Posterior cingulate gyrus (tissue), 11 donors: ENCODE results near the gene DLGAP1.
"Not testable (repeated sequence)": the region's sequence is repeated elsewhere in the genome, so short reads cannot be mapped to it uniquely, and the experiment has no call there.

ENCODE experiments used
- DNase-seq, 10 donors: peaks; one replicate each; pipeline versions ENCODE4 v3.0.0 to v3.0.0-alpha.2; 2020 to 2021; ENCODE audit warnings: mixed read lengths in 3 of 10
- intact Hi-C: fragments of 100-400 bp; cut with DNase I; formaldehyde crosslinking; loops from one replicate; pipeline ENCODE4 v1.15.1; 2023

The DLGAP1 gene

GRCh38 chr18:4455113-4455811 is at the start of gene DLGAP1:
Gene DLGAP1 (minus strand): TSS chr18:4455307.
- intact Hi-C loops, result no loop called here
- peak; percentile 17 to 95 (median 62) for DNase-seq

DNA sequence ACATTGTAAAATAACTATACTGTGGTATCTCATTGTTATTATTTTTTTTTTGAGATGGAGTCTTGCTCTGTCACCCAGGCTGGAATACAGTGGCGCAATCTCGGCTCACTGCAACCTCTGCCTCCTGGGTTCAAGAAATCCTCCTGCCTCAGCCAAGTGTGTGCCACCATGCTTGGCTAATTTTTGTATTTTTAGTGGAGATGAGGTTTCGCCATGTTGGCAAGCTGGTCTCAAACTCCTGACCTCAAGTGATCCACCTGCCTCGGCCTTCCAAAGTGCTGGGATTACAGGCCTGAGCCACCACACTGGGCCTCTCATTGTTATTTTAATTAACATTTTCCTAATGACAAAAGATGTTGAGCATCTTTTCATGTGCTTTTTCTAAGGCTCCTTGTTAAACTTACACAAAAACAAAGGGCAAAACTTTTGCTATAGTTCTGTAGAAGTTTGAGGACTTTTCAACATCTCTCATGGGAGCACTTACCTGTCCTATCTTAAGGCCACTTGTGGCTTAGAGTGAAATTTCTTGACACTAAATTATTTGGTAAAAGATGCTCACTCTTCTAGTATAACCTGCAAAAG is 39.7 kb upstream of the DLGAP1 start:
- intact Hi-C loops, DNase-seq: not testable (repeated sequence)

DNA sequence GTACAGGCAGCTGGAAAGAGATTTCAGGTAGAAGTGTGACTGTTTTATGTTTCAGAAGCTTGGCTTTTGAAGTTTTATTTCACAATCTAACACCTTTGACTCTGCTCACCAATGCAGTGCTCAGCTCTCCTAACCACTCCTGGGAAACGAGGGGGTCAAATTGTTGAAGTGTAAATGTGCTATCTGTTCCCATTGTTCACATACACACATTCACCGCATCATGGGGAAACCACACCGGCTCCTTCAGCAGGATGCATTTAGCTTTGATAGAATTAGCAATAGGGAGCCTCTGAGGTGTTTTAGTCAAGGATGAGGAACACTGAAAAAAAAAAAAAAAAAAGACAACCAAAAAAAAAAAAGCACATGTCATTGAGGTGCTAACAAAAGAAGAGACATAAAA is 13.4 kb upstream of the DLGAP1 start:
- DNase-seq, result no peak
- intact Hi-C loops, result no loop called here

- peak in 5 of 10 donors; percentile 6 to 71 (median 63) for DNase-seq
- intact Hi-C loops, result no loop called here
Measured at GRCh38 chr18:4454537-4455112, 482 bp downstream of the DLGAP1 start.

DNA sequence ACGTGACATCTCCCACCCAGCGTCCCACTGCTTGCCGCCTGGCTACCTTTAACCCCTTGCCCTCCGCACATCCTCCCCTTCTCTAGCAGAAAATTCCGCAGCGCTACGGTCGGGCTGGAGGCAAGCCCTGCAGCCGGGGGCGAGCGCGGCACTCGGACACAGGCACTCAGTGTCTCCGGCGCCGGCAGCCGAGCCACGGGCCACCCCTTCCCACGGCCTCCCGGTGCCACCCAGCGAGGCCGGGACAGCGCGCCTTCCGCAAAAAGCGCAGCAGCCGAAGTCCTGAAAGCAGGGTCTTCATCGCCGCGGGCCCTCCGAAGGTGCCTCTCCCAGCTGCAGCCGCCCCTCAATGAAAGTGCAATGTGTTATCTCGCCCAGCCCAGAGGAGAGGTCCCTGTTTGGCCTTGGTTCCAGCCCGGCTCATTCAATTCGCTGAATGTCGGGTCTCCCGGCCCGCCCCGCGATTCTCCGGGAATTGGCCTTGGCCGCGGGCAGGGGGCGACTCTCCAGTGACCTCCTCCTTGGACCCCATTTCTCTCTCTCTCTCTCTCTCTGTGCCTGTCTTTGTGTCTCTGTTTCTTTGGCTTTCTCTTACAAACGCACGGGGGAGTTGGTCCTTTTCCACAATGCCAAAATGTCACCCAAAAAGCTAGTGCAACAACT is 1.1 kb downstream of the DLGAP1 start:
- DNase-seq, result peak in 8 of 10 donors; percentile 15 to 88 (median 32)
- intact Hi-C loops, result no loop called here

- intact Hi-C loops, result no loop called here
Measured at GRCh38 chr18:4453567-4453873, 1.6 kb downstream of the DLGAP1 start.

DNA sequence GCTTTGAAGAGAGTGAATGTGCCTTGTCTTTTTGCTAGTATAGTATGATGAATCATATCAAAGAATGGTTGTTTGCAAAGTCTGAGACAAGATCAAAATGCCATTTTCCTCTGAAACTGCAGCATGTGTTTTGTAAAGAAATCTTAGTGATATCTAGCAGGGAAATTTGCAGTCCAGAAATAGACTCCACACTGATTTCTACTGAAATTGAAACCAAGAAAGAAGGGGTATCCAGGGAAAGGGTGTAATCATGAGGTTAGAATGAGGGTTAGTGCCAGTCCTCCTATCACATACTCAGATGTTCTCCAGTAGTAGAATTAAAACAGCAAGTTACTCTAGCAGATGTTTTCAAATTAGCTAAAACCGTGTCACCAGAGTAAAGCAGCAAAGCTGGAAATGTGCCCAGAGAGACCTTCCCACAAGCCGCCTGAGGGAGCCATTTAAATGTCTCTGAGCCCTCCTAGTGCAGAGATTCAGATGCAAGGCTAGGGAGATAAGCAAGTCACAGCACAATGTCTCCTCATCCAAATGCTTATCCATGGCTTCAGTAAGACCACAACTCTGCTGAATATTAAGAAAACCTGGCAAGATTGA is 4.9 kb downstream of the DLGAP1 start:
- intact Hi-C loops, result no loop called here
- DNase-seq, result peak in 4 of 10 donors; percentile 7 to 62 (median 16)

More at GRCh38 chr18:4453567-4453873, 1.6 kb downstream of the DLGAP1 start:
- no peak for DNase-seq

DNA sequence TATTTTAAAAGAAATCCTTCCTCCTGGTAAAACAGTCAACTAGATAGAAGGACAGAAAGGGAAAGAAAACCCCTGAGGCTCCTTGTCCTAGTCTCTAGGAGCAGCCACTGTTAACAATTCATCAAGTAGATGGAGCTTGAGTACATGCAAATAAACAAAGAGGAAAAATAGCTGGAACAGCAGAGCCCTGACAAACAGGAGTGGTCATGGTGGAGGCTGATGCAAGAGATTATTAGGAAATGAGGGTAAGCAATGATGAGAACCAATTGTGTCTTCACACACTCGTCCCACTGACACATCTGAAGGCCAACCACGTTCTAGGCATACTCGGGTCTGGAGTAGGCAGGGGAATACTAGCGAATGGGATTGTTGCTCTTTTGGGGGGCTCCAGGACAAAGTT is 9.2 kb downstream of the DLGAP1 start:
- intact Hi-C loops, result no loop called here
- no peak for DNase-seq

GRCh38 chr18:4444306-4444705 is 10.8 kb downstream of the DLGAP1 start:
- intact Hi-C loops, result no loop called here
- no peak for DNase-seq

DNA sequence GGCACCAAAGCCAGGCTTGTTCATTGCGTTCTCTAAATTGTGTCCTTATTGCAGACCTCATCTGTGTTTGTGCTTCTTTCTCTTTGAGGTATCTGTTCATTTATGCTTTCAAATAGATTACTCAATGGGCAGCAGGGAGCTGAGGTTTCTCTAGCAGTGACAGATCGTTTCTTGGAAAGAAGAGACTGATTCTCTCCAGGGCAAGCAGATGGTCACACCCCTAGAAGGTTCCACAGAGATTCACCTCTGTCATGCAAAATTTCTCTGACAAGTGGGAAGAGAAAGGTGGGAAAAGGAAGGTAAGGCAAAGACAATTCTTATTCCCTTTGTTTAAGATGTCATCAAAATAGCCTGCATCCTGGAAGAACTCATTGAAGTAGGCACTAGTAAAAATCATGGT is 14.0 kb downstream of the DLGAP1 start:
- intact Hi-C loops, result no loop called here
- no peak for DNase-seq

DNA sequence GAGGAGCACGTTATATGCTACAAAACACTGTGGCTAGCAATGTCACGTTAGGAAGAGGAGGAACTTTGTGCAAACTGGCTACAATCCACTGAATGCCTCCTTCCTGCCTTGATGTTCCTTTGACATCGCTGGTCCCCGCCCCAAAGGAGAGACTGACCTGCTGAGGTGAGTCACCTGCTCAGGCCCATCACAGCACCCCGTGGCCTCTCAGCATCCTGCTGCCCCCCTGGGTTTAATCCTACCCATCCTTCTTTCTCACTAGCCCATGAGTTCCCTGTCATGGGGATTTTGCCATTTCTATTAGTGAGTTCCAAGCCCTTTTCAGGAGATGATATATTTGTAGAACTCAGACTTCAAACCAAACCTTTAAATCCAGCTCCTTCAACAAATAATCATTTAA is 16.2 kb downstream of the DLGAP1 start:
- intact Hi-C loops, result no loop called here
- no peak for DNase-seq

GRCh38 chr18:4433717-4434116 is 21.4 kb downstream of the DLGAP1 start:
- DNase-seq, result no peak
- intact Hi-C loops, result no loop called here

- intact Hi-C loops, result no loop called here
Measured at GRCh38 chr18:4430836-4431235, 24.3 kb downstream of the DLGAP1 start.

DNA sequence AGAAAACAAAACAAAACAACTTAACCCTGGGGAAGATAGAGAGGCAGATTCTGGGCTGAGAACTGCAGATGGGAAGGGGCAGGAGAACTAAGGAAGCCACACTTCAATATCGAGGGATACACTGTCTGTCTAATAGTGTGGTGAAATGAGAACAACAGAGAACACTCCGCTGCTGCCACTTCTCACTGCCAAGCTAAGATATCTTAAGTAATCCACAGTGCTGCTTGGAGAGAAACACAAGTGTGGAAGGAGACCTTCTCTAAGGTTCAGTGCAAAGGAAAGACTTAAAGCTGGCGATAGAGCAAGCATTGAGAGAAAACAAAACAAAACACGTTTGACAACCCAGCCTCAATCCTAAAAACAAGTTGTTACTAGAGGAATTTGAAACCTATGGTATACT is 37.4 kb downstream of the DLGAP1 start:
- intact Hi-C loops, result no loop called here
- DNase-seq, result no peak

More at GRCh38 chr18:4430836-4431235, 24.3 kb downstream of the DLGAP1 start:
- DNase-seq, result no peak

- intact Hi-C loops, result no loop called here
- no peak for DNase-seq
Measured at GRCh38 chr18:4416976-4417375, 38.1 kb downstream of the DLGAP1 start.

DNA sequence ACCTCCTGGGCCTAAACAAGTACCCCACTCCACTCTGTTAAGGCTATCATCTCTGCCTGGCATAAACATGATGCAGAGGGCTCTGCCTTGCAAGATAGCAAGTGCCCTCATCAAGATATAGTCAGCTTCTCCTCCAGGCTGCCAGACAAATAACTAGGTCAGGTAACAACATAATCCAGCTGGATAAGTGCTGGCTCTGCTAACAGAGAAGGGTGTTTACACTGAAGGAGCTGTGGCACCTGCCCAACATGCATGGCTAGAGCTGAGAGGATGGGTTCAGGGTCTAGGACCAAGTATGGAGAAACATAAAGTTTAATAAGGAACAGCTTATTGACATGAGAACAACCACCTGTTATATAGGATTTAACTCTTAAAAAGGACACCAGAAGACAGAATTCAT is 42.8 kb downstream of the DLGAP1 start:
- intact Hi-C loops, result no loop called here

GRCh38 chr18:4406856-4407255 is 48.3 kb downstream of the DLGAP1 start:
- no peak for DNase-seq
- intact Hi-C loops, result no loop called here

More for the DNA sequence above, 42.8 kb downstream of the DLGAP1 start:
- no peak for DNase-seq

GRCh38 chr18:4405965-4406364 is 49.1 kb downstream of the DLGAP1 start:
- DNase-seq, result no peak
- intact Hi-C loops, result no loop called here

DNA sequence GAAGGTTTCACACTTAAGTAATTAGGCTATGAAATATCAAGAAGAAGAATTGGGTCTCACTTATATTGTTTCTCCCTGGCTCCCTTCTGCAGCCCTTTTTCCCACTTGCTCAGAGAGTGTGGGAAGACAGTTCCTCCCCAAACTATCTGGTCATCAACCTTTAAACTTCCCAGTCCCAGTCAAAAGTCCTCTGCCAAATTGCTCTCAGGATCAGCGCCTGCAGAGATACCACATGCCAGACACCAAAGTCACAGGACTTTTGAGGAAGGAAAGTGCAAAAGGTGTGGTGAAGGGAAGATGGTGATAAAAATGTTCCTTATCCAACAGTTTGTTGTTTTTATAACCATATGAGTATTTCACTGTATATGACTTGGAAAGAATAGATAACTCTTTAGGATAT is 51.3 kb downstream of the DLGAP1 start:
- no peak for DNase-seq
- intact Hi-C loops, result no loop called here

- intact Hi-C loops, result no loop called here
Measured at GRCh38 chr18:4400911-4401310, 54.2 kb downstream of the DLGAP1 start.

DNA sequence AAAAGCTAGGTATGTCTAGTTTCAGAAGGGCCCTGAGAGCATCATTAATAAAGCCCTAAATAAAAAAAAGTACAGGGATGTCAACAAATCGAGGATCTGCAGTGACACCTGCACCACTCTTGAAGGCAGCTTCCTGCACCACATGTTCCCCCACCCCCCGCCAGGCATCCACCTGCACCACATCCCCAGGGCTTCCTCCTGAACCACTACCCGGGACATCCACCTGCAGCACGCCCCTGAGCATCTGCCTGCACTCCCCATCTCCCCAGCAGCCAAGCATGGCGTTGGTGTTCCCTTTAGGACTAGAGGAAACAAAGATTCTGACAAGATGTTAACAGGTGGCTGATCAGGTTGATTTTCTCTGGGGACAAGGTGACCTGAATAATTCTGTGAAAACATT is 55.2 kb downstream of the DLGAP1 start:
- intact Hi-C loops, result no loop called here

More at GRCh38 chr18:4400911-4401310, 54.2 kb downstream of the DLGAP1 start:
- no peak for DNase-seq

More for the DNA sequence above, 55.2 kb downstream of the DLGAP1 start:
- DNase-seq, result no peak
